Esophagus (tissue), 2 donors: ENCODE results near the gene OR1I1. TPM values are rescaled to one million over a fixed set of nuclear protein-coding genes. Genes with fewer than 3 reads are reported as not detected.

Experiments
- H3K27ac ChIP-seq, 2 donors: one replicate each; pipeline ENCODE4 v1.5.1; 2013; ENCODE audit warnings: low read depth in 2 of 2, mild to moderate bottlenecking in 2 of 2, inconsistent platforms in 1 of 2, low read length in 1 of 2, moderate library complexity in 1 of 2
- H3K27me3 ChIP-seq, 2 donors: one replicate each; pipeline ENCODE4 v1.6.1; 2013; ENCODE audit warnings: low read length in 2 of 2, control low read depth in 1 of 2, mild to moderate bottlenecking in 1 of 2; ENCODE audit not compliant: insufficient read depth in 2 of 2, control insufficient read depth in 1 of 2
- H3K36me3 ChIP-seq, 2 donors: one replicate each; pipeline ENCODE4 v1.6.1; 2013; ENCODE audit warnings: low read length in 1 of 2; ENCODE audit not compliant: control insufficient read depth in 2 of 2, insufficient read depth in 2 of 2
- H3K4me1 ChIP-seq, 2 donors: one replicate each; pipeline ENCODE4 v1.6.1; 2013; ENCODE audit warnings: low read length in 1 of 2; ENCODE audit not compliant: control insufficient read depth in 2 of 2, insufficient read depth in 2 of 2
- H3K4me3 ChIP-seq, 2 donors: one replicate each; pipeline ENCODE4 v1.5.1; 2013; ENCODE audit warnings: low read length in 2 of 2, mild to moderate bottlenecking in 2 of 2, low read depth in 1 of 2, moderate library complexity in 1 of 2
- H3K9me3 ChIP-seq, 2 donors: one replicate each; pipeline ENCODE4 v1.6.1; 2013; ENCODE audit warnings: mild to moderate bottlenecking in 2 of 2, low read depth in 1 of 2, low read length in 1 of 2, moderate library complexity in 1 of 2; ENCODE audit not compliant: control insufficient read depth in 2 of 2, insufficient read depth in 1 of 2
- WGBS, 2 donors: extraction: QIAGEN DNeasy Blood & Tissue Kit; methylation state at CpG; one replicate each; pipeline ENCODE4 v1.1.7; 2013; 5-methylcytosine and 5-hydroxymethylcytosine counted together
- polyA plus RNA-seq, 2 donors: library from polyadenylated mRNA; stranded (reverse); fragments of 200-250 nt; gene quantifications; one replicate each; pipeline ENCODE4 v1.2.3, GENCODE V29; 2013
- donor health status: healthy with polysubstance abuse.
- donor health status: Bipolar disorder and iron deficiency.

Gene OR1I1
- polyA plus RNA-seq, 2 donors = not detected

- no peak overlapping the region for H3K27ac ChIP-seq
- WGBS, 2 donors = 97 to 98% methylated on average over 21 of the region's 21 CpGs
- no peaks in the 10 kb centered on the region for H3K9me3 ChIP-seq
- H3K4me1 ChIP-seq = peaks cover 4 to 16% of the 10 kb centered on the region in 2 donors
- no peak overlapping the region for H3K4me3 ChIP-seq
- H3K36me3 ChIP-seq = peaks cover 14 to 37% of the 10 kb centered on the region in 2 donors
- no peaks in the 10 kb centered on the region for H3K27me3 ChIP-seq
Measured at GRCh38 chr19:15122331-15123030, 40.5 kb downstream of the OR1I1 start.

- H3K36me3 ChIP-seq = peaks cover 9 to 31% of the 10 kb centered on the region in 2 donors
- 94% methylated on average over 22 of the region's 22 CpGs for WGBS, 2 donors
- H3K27ac ChIP-seq = peak overlapping the region in 1 of 2 donors; percentile 96
Measured at GRCh38 chr19:15123031-15123890, 41.2 kb downstream of the OR1I1 start.

DNA sequence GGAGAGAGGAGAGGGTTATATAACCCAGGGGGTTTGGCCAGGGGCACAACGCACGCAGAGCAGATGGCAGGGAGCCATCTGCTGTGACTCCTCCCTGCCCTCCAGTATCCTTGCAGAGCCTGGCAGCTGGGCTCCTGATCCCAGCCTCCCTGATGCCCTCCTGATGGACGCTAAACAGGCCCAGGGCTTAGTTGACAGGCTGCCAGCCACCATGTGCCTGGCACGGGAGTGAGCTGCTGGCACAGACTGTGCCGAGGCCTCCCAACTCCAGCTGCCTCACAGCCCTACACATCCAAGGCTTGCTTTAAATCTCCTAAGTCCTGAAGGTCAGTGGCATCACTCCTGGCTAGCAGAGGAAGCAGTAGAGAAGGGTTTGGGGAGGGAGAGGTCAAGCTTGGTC, 41.9 kb downstream of the OR1I1 start:
- WGBS, 2 donors = 12 to 18% methylated on average over 5 of the region's 5 CpGs
- Histone ChIP-seq H3K27ac (peak overlapping the region; percentile 92 to 96), H3K4me3 (peak overlapping the region; percentile 76 to 88), H3K27me3 (no peaks in the 10 kb centered on the region), H3K4me1 (peaks cover 4 to 13% of the 10 kb centered on the region in 2 donors), H3K9me3 (no peaks in the 10 kb centered on the region), H3K36me3 (peaks cover 4 to 28% of the 10 kb centered on the region in 2 donors)

More at GRCh38 chr19:15123031-15123890, 41.2 kb downstream of the OR1I1 start:
- Histone ChIP-seq H3K27me3 (no peaks in the 10 kb centered on the region), H3K4me3 (peak overlapping the region in 1 of 2 donors; percentile 88), H3K4me1 (peaks cover 4 to 16% of the 10 kb centered on the region in 2 donors), H3K9me3 (no peaks in the 10 kb centered on the region)

GRCh38 chr19:15124572-15125231, 42.7 kb downstream of the OR1I1 start:
- 2 to 3% methylated on average over 33 of the region's 33 CpGs for WGBS, 2 donors
- H3K4me1 ChIP-seq = peaks cover 4 to 13% of the 10 kb centered on the region in 2 donors
- H3K27ac ChIP-seq = peak overlapping the region; percentile 92 to 96
- no peaks in the 10 kb centered on the region for H3K27me3 ChIP-seq
- no peaks in the 10 kb centered on the region for H3K9me3 ChIP-seq
- H3K4me3 ChIP-seq = peak overlapping the region; percentile 76 to 88
- H3K36me3 ChIP-seq = peaks cover 0 to 24% of the 10 kb centered on the region in 2 donors

GRCh38 chr19:15125232-15126067, 43.4 kb downstream of the OR1I1 start:
- Histone ChIP-seq H3K27ac (peak overlapping the region; percentile 92 to 96), H3K4me1 (peaks cover 4 to 13% of the 10 kb centered on the region in 2 donors), H3K36me3 (peaks cover 0 to 19% of the 10 kb centered on the region in 2 donors), H3K4me3 (peak overlapping the region; percentile 76 to 88), H3K9me3 (no peaks in the 10 kb centered on the region), H3K27me3 (no peaks in the 10 kb centered on the region)
- WGBS, 2 donors = 0% methylated on average over 61 of the region's 61 CpGs

DNA sequence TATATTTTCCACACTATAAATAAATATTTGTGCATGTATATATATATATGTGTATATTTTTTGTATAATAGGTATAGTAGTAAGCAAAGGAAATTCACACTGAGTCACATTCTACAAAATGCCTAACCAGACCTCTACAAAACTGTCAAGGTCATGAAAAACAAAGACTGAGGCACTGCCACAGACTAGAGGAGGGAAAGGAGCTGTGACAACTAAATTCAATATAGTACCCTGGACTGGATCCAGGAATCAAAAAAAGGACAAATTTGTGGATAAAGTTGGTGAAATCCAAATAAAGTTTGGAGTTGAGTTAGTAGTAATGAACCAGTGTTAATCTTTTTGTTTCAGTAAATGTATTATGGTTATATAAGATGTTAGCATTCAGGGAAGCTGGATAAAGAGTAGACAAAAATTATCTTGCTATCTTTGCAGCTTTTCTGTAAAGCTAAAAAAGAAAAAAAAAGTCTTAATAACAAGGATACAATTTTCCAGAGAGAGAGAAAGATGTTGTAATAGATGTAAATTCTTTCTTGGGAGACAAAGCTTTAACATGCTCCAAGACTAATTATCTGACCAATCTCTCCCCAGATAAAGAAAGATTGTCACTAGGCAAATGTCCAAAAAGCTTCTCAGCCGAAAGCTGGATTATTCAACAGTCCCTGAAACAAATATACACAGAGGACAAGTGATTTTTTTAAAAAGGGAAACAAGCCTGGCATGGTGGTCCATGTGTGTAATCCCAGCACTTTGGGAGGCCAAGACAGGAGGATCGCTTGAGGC, 44.3 kb downstream of the OR1I1 start:
- Histone ChIP-seq H3K36me3 (peaks cover 0 to 17% of the 10 kb centered on the region in 2 donors), H3K4me3 (peak overlapping the region in 1 of 2 donors; percentile 88)

GRCh38 chr19:15128162-15128770, 46.3 kb downstream of the OR1I1 start:
- Histone ChIP-seq H3K27ac (no peak overlapping the region), H3K27me3 (no peaks in the 10 kb centered on the region), H3K4me1 (peaks cover 0 to 11% of the 10 kb centered on the region in 2 donors), H3K9me3 (no peaks in the 10 kb centered on the region), H3K4me3 (no peak overlapping the region), H3K36me3 (peaks cover 0 to 4% of the 10 kb centered on the region in 2 donors)
- WGBS, 2 donors = 58 to 64% methylated on average over 6 of the region's 6 CpGs

More for the DNA sequence above, 44.3 kb downstream of the OR1I1 start:
- Histone ChIP-seq H3K27me3 (no peaks in the 10 kb centered on the region), H3K27ac (peak overlapping the region; percentile 92 to 93), H3K9me3 (no peaks in the 10 kb centered on the region), H3K4me1 (peaks cover 4 to 13% of the 10 kb centered on the region in 2 donors)
- 56 to 71% methylated on average over 2 of the region's 2 CpGs for WGBS, 2 donors

GRCh38 chr19:15129856-15130585, 48.0 kb downstream of the OR1I1 start:
- Histone ChIP-seq H3K27ac (peak overlapping the region; percentile 76 to 90), H3K9me3 (no peaks in the 10 kb centered on the region), H3K27me3 (no peaks in the 10 kb centered on the region), H3K4me1 (no peaks in the 10 kb centered on the region), H3K4me3 (no peak overlapping the region), H3K36me3 (no peaks in the 10 kb centered on the region)
- WGBS, 2 donors = 39 to 46% methylated on average over 16 of the region's 16 CpGs
